GM21447 (cell line): ENCODE data around the gene CRBN.

Experiments used
- ATAC-seq: cut with Tn5 transposase; IDR thresholded peaks from one replicate; pipeline ENCODE4 v1.9.1; 2021; ENCODE audit not compliant: unreplicated experiment

CRBN gene

DNA sequence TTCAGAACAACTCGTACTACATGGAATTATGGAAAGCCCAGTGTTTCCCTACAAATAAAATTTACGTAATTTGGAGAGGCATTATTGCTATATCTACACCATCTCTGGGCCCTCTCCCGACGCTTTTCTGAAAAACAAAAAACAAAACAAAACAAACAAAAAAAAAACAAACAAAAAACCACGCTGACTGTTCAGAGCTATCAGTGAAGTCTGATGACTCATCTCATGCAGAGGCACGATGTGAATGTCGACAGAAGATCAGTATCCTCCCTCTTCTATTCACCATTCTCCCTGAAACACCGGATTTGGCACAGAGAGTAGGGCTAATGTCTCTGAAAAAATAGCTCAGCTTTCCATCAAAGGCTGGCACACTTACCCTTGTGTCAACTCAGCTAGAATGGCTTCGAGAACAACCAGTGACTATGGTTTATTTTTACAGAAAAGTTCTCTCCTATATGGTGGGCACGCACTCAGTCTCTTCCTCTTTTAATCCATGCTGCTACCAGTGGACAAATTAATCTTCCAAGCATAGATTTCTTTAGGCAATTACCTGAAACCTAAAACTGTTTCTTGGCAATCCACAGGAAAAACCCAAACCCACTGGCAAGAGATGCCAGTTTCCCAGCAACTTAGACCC, 1.5 kb downstream of the CRBN start:
- ATAC-seq, result no peak

- ATAC-seq, result no peak
Observed at GRCh38 chr3:3172627-3173026, 6.9 kb downstream of the CRBN start.

DNA sequence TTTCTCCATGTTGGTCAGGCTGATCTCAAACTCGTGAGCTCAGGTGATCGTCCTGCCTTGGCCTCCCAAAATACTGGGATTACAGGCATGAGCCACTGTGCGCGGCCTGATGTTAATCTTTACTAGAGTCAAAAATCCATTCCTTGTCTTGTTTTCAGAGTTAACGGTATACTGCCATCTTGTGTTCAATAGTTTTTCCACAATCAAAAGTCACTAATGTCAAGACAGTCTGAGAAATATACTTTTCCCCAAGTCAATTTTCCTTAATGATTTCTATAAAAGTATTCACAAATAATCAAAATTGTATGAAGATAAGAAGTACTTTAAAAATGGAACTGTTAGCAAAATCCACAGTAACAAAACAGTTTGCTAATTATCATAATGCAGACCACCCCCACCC, 8.5 kb downstream of the CRBN start:
- no peak for ATAC-seq

- ATAC-seq, result no peak
Observed at GRCh38 chr3:3165650-3166049, 13.8 kb downstream of the CRBN start.

- ATAC-seq, result no peak
Observed at GRCh38 chr3:3165241-3165640, 14.2 kb downstream of the CRBN start.

DNA sequence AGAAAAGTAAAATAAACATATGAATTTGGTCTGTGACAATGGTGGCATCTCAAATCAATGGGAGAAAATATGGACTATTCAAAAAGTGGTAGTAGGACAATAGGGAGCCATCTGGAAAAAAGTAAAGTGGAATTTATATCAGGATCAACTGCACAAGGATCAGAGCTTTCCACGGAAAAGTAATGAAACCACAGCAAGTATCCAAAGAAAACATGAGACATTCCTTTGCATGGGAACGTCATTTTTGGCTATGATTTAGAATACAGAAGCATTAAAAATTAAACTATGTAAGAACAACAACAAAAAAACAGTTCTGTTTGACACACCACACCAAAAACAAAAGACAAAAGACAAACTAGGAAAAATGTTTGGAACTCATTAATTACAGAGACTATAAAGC, 18.7 kb downstream of the CRBN start:
- no peak for ATAC-seq

- ATAC-seq, result no peak
Observed at GRCh38 chr3:3157484-3157883, 22.0 kb downstream of the CRBN start.

- ATAC-seq, result no peak
Observed at GRCh38 chr3:3154879-3155610, 24.4 kb downstream of the CRBN start.

GRCh38 chr3:3151513-3151912, 28.0 kb downstream of the CRBN start:
- no peak for ATAC-seq

- ATAC-seq, result no peak
Observed at GRCh38 chr3:3149560-3149959, 29.9 kb downstream of the CRBN start.

GRCh38 chr3:3145831-3146230, 33.7 kb downstream of the CRBN start:
- no peak for ATAC-seq

GRCh38 chr3:3141939-3142338, 37.6 kb downstream of the CRBN start:
- no peak for ATAC-seq

- ATAC-seq, result no peak
Observed at GRCh38 chr3:3137526-3137925, 42.0 kb downstream of the CRBN start.

DNA sequence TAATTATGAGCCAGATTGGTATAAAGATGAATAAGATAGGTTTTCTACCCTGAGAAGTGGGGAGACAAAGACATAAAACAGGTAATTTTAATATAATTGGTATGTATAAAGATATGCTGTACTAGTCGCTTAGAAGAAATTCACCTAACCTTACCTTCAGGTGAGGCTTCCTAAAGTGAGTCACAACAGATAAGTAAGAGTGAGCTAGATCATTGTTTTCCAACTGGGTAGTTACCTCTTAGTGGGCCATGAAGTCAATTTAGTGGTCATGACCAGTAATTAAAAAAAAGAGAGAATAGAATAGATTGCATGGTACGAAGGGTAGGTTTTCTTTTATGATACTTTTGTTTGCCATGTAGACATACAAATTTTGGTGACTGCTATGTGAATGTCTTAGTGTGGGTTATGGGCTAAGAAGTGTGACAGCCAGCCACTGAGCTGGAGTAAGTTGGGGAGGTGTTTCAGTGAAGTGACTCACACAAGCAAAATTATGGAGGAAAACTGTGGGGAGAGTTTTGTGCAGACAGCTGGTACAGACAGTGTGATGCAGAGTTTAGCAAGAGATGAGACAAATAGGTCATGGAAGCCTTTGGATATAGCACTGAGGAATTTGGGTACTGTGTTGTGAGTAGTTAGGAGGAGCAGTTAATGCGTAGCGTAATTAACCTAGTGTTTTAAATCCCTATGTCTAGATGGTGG, 44.6 kb downstream of the CRBN start:
- no peak for ATAC-seq

DNA sequence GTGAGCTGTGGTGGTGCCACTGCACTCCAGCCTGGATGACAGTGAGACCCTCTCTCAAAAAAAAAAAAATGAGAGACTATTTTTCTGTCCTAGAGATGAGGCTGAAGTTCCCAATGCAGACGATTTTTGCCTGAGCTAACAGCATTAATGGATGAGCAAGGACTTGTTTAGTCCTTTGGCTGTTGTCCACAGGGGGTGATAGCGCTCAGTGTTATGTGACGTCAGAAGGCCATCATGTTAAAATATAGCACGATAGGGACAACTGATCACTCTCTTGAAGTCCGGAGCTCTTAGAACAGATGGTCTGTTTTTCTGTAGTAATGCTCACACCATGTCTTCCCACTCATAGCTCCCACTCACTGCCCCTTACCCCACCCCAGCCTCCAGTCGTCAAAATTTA, 46.0 kb downstream of the CRBN start:
- no peak for ATAC-seq

DNA sequence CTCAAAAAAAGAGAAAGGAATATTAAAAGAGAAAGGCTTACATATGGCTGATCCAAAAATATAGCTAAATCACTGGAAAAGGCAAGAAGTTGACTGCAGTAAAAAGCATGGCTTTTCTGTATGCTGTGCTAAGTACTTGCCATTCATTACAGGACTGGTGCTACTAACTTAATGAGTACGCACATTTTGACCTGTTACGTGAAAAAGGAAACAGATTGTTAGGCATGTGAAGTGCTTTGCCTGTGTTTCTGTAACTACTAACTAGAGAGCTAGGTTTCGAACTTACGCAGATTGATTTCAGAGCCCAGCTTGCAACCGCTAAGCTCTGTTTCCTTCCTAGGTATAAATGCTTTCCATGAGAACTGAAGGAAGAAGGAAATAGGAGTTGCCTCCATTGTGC, 49.9 kb downstream of the CRBN start:
- no peak for ATAC-seq

GRCh38 chr3:3127432-3128010, 52.0 kb downstream of the CRBN start:
- peak; percentile 15 for ATAC-seq

- peak; percentile 94 for ATAC-seq
Observed at GRCh38 chr3:3126477-3127431, 52.7 kb downstream of the CRBN start, which contains the start of gene TRNT1. Gene TRNT1 (plus strand): TSS chr3:3126940. CDS start chr3:3129041, 2,101 bp downstream.

DNA sequence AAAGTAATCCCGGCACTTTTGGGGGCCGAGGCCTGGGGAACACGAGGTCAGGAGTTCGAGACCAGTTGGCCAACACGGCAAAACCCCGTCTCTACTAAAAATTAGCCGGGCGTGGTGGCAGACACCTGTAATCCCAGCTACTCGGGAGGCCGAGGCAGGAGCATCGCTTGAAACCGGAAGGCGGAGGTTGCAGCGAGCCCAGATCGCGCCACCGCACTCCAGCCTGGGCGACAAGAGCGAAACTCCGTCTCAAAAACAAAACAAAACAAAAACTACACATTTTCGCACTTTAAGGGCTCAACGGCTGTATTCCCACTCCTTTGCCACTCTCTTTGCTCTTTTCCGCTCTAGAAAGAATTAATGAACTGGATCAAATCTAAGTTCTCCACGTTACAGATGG, 53.5 kb downstream of the CRBN start:
- ATAC-seq, result no peak

- ATAC-seq, result no peak
Observed at GRCh38 chr3:3119393-3119851, 60.1 kb downstream of the CRBN start.

GRCh38 chr3:3117651-3118050, 61.8 kb downstream of the CRBN start:
- ATAC-seq, result no peak
